ENCODE results near the gene NFE2L1. TPM values are rescaled to one million over a fixed set of nuclear protein-coding genes. Genes with fewer than 3 reads are reported as not detected.

Gene NFE2L1
- total RNA-seq, 1 experiment from 2014 or later = 161 TPM

DNA sequence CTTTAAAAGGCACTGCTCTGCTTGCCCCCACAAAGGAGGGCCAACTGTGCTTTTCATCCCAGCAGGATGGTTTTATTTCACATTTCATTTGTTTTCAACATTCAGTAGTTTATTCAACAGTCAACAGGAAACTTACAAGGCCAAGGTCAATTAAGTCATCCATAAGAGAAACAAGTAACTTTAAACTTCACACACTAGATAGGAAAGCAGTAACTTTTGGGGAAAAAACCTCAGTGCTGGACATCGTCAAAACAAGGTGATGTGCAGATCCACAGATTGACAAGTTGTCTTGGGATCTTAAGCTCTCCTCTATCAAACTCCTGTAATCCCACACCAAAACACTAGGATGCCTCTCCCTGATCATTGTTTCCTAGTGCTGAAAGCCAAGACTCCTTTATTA, 18.5 kb downstream of the NFE2L1 start:
- Histone ChIP-seq H3K4me1 (ENCODE audit: insufficient read depth, low read length) (no peaks in the 10 kb centered on the region), H4K8ac (replicated peaks; ENCODE audit: insufficient read length, low read depth, low read length) (no peak overlapping the region), H3K23me2 (ENCODE audit: insufficient read length, low read depth, low read length, poor library complexity, severe bottlenecking) (no peaks in the 10 kb centered on the region), H3K14ac (ENCODE audit: insufficient read depth, low read length) (no peak overlapping the region), H3K18ac (ENCODE audit: insufficient read length, low read depth, low read length) (no peak overlapping the region), H4K91ac (ENCODE audit: insufficient read length, low read depth, low read length) (no peak overlapping the region), H3K27me3 (ENCODE audit: insufficient read depth, low read length) (no peaks in the 10 kb centered on the region), H2BK12ac (ENCODE audit: insufficient read length, low read depth, low read length) (no peak overlapping the region), H3K27ac (ENCODE audit: insufficient read length, low read depth, low read length) (no peak overlapping the region), H3K4ac (ENCODE audit: low read depth, low read length) (no peak overlapping the region), H3K56ac (ENCODE audit: insufficient read length, low read depth, low read length) (no peak overlapping the region), H3K23ac (ENCODE audit: insufficient read length, low read depth, low read length) (no peak overlapping the region), H2BK120ac (ENCODE audit: low read depth, low read length, poor library complexity, severe bottlenecking) (no peak overlapping the region), H2AK5ac (ENCODE audit: insufficient read length, low read length) (no peak overlapping the region), H4K20me1 (ENCODE audit: control insufficient read depth, insufficient read depth, insufficient read length) (no peaks in the 10 kb centered on the region), H3K9me3 (ENCODE audit: control insufficient read depth, low read depth, low read length) (no peaks in the 10 kb centered on the region), H3K79me2 (ENCODE audit: insufficient read depth, low read length) (no peaks in the 10 kb centered on the region), H2BK5ac (ENCODE audit: insufficient read length, low read length) (no peak overlapping the region), H4K5ac (ENCODE audit: insufficient read length, low read depth, low read length) (no peak overlapping the region), H3K4me2 (ENCODE audit: insufficient read depth, insufficient read length, low read length) (no peak overlapping the region), H2BK15ac (ENCODE audit: low read depth, low read length) (no peak overlapping the region), H2AFZ (ENCODE audit: low read length) (no peak overlapping the region), H3T11ph (ENCODE audit: low read length) (no peak overlapping the region), H3K79me1 (ENCODE audit: insufficient read depth, low read depth, low read length, poor library complexity, severe bottlenecking) (no peaks in the 10 kb centered on the region), H3K9ac (ENCODE audit: extremely low read depth, insufficient read length, low read length) (no peak overlapping the region), H2BK20ac (ENCODE audit: low read depth, low read length, poor library complexity, severe bottlenecking) (no peak overlapping the region)
- Mint-ChIP-seq H3K36me3 (ENCODE audit: insufficient read depth in 1 of 3, low read depth in 3 of 3) (peaks cover 16 to 84% (median 57%) of the 10 kb centered on the region in 3 experiments), H3K4me3 (no peak overlapping the region), H3K4me1 (peaks cover 11 to 13% of the 10 kb centered on the region in 2 experiments), H3K9me3 (no peaks in the 10 kb centered on the region), H3K27ac (peak overlapping the region in 1 of 3 experiments; percentile 76; a peak in 2 of 7 replicates), H3K27me3 (ENCODE audit: low read depth) (no peaks in the 10 kb centered on the region; the same call in 1 of the 2 replicates)
- TF ChIP-seq, protein P1, sequence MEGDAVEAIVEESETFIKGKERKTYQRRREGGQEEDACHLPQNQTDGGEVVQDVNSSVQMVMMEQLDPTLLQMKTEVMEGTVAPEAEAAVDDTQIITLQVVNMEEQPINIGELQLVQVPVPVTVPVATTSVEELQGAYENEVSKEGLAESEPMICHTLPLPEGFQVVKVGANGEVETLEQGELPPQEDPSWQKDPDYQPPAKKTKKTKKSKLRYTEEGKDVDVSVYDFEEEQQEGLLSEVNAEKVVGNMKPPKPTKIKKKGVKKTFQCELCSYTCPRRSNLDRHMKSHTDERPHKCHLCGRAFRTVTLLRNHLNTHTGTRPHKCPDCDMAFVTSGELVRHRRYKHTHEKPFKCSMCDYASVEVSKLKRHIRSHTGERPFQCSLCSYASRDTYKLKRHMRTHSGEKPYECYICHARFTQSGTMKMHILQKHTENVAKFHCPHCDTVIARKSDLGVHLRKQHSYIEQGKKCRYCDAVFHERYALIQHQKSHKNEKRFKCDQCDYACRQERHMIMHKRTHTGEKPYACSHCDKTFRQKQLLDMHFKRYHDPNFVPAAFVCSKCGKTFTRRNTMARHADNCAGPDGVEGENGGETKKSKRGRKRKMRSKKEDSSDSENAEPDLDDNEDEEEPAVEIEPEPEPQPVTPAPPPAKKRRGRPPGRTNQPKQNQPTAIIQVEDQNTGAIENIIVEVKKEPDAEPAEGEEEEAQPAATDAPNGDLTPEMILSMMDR (conservative IDR thresholded peaks at IDR 0.05) = peak; percentile 37
- no peak for DNase-seq
- no CpG with 5 or more reads among the region's 1 CpG for WGBS (ENCODE audit: extremely low coverage, insufficient read length, low lambda C conversion rate)

Data from H9 (cell line).